Measurements from ENCODE around the gene CDKAL1.

Gene CDKAL1

GRCh38 chr6:21151530-21151929 lies 617.3 kb downstream of the CDKAL1 start:
- no peak for DNase-seq (ENCODE audit: low read depth)
- TF ChIP-seq CTCF (conservative IDR thresholded peaks at IDR 0.05; ENCODE audit: low read depth, low read length), result no peak
- no peak overlapping the region for H3K4me3 ChIP-seq (ENCODE audit: low read depth, low read length)

GRCh38 chr6:21157186-21157929 lies 623.1 kb downstream of the CDKAL1 start:
- TF ChIP-seq CTCF (conservative IDR thresholded peaks at IDR 0.05; ENCODE audit: low read depth, low read length), result no peak
- DNase-seq (ENCODE audit: low read depth), result no peak
- no peak overlapping the region for H3K4me3 ChIP-seq (ENCODE audit: low read depth, low read length)

- no peak overlapping the region for H3K4me3 ChIP-seq (ENCODE audit: low read depth, low read length)
These were observed 623.9 kb downstream of the CDKAL1 start for GRCh38 chr6:21158149-21158548.

GRCh38 chr6:21158873-21159272 lies 624.6 kb downstream of the CDKAL1 start:
- DNase-seq (ENCODE audit: low read depth), result no peak
- TF ChIP-seq CTCF (conservative IDR thresholded peaks at IDR 0.05; ENCODE audit: low read depth, low read length), result no peak
- no peak overlapping the region for H3K4me3 ChIP-seq (ENCODE audit: low read depth, low read length)

More at GRCh38 chr6:21158149-21158548, 623.9 kb downstream of the CDKAL1 start:
- no peak for DNase-seq (ENCODE audit: low read depth)
- TF ChIP-seq CTCF (conservative IDR thresholded peaks at IDR 0.05; ENCODE audit: low read depth, low read length), result no peak

- no peak overlapping the region for H3K4me3 ChIP-seq (ENCODE audit: low read depth, low read length)
- TF ChIP-seq CTCF (conservative IDR thresholded peaks at IDR 0.05; ENCODE audit: low read depth, low read length), result no peak
- DNase-seq (ENCODE audit: low read depth), result no peak
These were observed 625.2 kb downstream of the CDKAL1 start for GRCh38 chr6:21159465-21159864.

GRCh38 chr6:21161707-21162106 lies 627.5 kb downstream of the CDKAL1 start:
- no peak overlapping the region for H3K4me3 ChIP-seq (ENCODE audit: low read depth, low read length)
- no peak for TF ChIP-seq CTCF (conservative IDR thresholded peaks at IDR 0.05; ENCODE audit: low read depth, low read length)
- DNase-seq (ENCODE audit: low read depth), result no peak

All from choroid plexus epithelial cell (primary cell).